ENCODE results near the gene CAMK2G.
"Not testable (repeated sequence)": the region's sequence is repeated elsewhere in the genome, so short reads cannot be mapped to it uniquely, and the experiment has no call there.

CAMK2G gene

GRCh38 chr10:73842349-73842748, 32.0 kb downstream of the CAMK2G start:
- no peak for FAIRE-seq

GRCh38 chr10:73841526-73842285, 32.6 kb downstream of the CAMK2G start:
- FAIRE-seq (no peak), DNase-seq (ENCODE audit: insufficient read length, low spot score) (no peak)

More at GRCh38 chr10:73842349-73842748, 32.0 kb downstream of the CAMK2G start:
- no peak for DNase-seq (ENCODE audit: insufficient read length, low spot score)

- DNase-seq (ENCODE audit: insufficient read length, low spot score) (no peak), FAIRE-seq (no peak)
These were observed 33.3 kb downstream of the CAMK2G start for GRCh38 chr10:73841061-73841421.

GRCh38 chr10:73840403-73841060, 33.8 kb downstream of the CAMK2G start:
- DNase-seq (ENCODE audit: insufficient read length, low spot score): no peak
- no peak for FAIRE-seq

GRCh38 chr10:73840056-73840402, 34.3 kb downstream of the CAMK2G start:
- FAIRE-seq (no peak), DNase-seq (ENCODE audit: insufficient read length, low spot score) (no peak)

GRCh38 chr10:73839276-73839966, 34.9 kb downstream of the CAMK2G start:
- no peak for DNase-seq (ENCODE audit: insufficient read length, low spot score)
- no peak for FAIRE-seq

- FAIRE-seq: no peak
- no peak for DNase-seq (ENCODE audit: insufficient read length, low spot score)
These were observed 35.5 kb downstream of the CAMK2G start for GRCh38 chr10:73838827-73839226.

GRCh38 chr10:73838008-73838567, 36.3 kb downstream of the CAMK2G start:
- FAIRE-seq: no peak

GRCh38 chr10:73837072-73837471, 37.3 kb downstream of the CAMK2G start:
- no peak for DNase-seq (ENCODE audit: insufficient read length, low spot score)
- no peak for FAIRE-seq

More at GRCh38 chr10:73838008-73838567, 36.3 kb downstream of the CAMK2G start:
- no peak for DNase-seq (ENCODE audit: insufficient read length, low spot score)

GRCh38 chr10:73836427-73836980, 37.9 kb downstream of the CAMK2G start:
- DNase-seq (ENCODE audit: insufficient read length, low spot score): no peak
- FAIRE-seq: no peak

GRCh38 chr10:73829090-73829489, 45.3 kb downstream of the CAMK2G start:
- not testable (repeated sequence) for FAIRE-seq; DNase-seq (ENCODE audit: insufficient read length, low spot score)

- DNase-seq (ENCODE audit: insufficient read length, low spot score) (no peak), FAIRE-seq (no peak)
These were observed 46.2 kb downstream of the CAMK2G start for GRCh38 chr10:73828161-73828560.

GRCh38 chr10:73827346-73828089, 46.8 kb downstream of the CAMK2G start:
- FAIRE-seq: peak; percentile 28
- peak; percentile 83 for DNase-seq (ENCODE audit: insufficient read length, low spot score)

- FAIRE-seq (no peak), DNase-seq (ENCODE audit: insufficient read length, low spot score) (no peak)
These were observed 50.1 kb downstream of the CAMK2G start for GRCh38 chr10:73824146-73824725.

GRCh38 chr10:73823391-73823790, 51.0 kb downstream of the CAMK2G start:
- FAIRE-seq (no peak), DNase-seq (ENCODE audit: insufficient read length, low spot score) (no peak)

GRCh38 chr10:73819513-73820093, 54.8 kb downstream of the CAMK2G start:
- no peak for DNase-seq (ENCODE audit: insufficient read length, low spot score)

GRCh38 chr10:73819081-73819480, 55.3 kb downstream of the CAMK2G start:
- DNase-seq (ENCODE audit: insufficient read length, low spot score): no peak
- FAIRE-seq: no peak

More at GRCh38 chr10:73819513-73820093, 54.8 kb downstream of the CAMK2G start:
- FAIRE-seq: no peak

GRCh38 chr10:73818402-73818801, 56.0 kb downstream of the CAMK2G start:
- FAIRE-seq (no peak), DNase-seq (ENCODE audit: insufficient read length, low spot score) (no peak)

GRCh38 chr10:73817826-73818225, 56.5 kb downstream of the CAMK2G start:
- FAIRE-seq: no peak
- DNase-seq (ENCODE audit: insufficient read length, low spot score): no peak

Measured in HTR-8/SVneo (cell line).